Adipocyte (in vitro differentiated cells): ENCODE data around the gene ERC1.
"Not testable (repeated sequence)": the region's sequence is repeated elsewhere in the genome, so short reads cannot be mapped to it uniquely, and the experiment has no call there.

Experiments
- DNase-seq: peaks from one replicate; pipeline ENCODE4 v3.0.0-alpha.2; 2015; ENCODE audit warnings: low read depth
- H3K27me3 ChIP-seq: replicated peaks from 2 replicates; pipeline ENCODE4 v1.7.0; 2013; ENCODE audit warnings: mild to moderate bottlenecking, low read length, moderate library complexity; ENCODE audit not compliant: control insufficient read depth, insufficient read depth
- H3K36me3 ChIP-seq: 2 replicates; pipeline ENCODE4 v1.7.0; 2013; ENCODE audit warnings: low read length, mild to moderate bottlenecking, moderate library complexity; ENCODE audit not compliant: control insufficient read depth, insufficient read depth, severe bottlenecking
- H3K4me1 ChIP-seq: 2 replicates; pipeline ENCODE4 v1.7.0; 2013; ENCODE audit warnings: mild to moderate bottlenecking, low read length, moderate library complexity; ENCODE audit not compliant: control insufficient read depth, insufficient read depth
- H3K4me3 ChIP-seq: 2 replicates; pipeline ENCODE4 v1.7.0; 2013; ENCODE audit warnings: mild to moderate bottlenecking, low read length, moderate library complexity
- H3K9ac ChIP-seq: 2 replicates; pipeline ENCODE4 v1.7.0; 2013; ENCODE audit warnings: mild to moderate bottlenecking, low read length, moderate library complexity
- H3K9me3 ChIP-seq: 2 replicates; pipeline ENCODE4 v1.7.0; 2013; ENCODE audit warnings: mild to moderate bottlenecking, low read length, moderate library complexity; ENCODE audit not compliant: control insufficient read depth

Gene ERC1

GRCh38 chr12:1034751-1035457 is 43.9 kb downstream of the ERC1 start:
- no peak for DNase-seq
- Histone ChIP-seq H3K27me3 (no peaks in the 10 kb centered on the region), H3K4me1 (peaks cover 9% of the 10 kb centered on the region), H3K4me3 (no peak overlapping the region), H3K9ac (no peak overlapping the region), H3K9me3 (no peaks in the 10 kb centered on the region), H3K36me3 (no peaks in the 10 kb centered on the region)

DNA sequence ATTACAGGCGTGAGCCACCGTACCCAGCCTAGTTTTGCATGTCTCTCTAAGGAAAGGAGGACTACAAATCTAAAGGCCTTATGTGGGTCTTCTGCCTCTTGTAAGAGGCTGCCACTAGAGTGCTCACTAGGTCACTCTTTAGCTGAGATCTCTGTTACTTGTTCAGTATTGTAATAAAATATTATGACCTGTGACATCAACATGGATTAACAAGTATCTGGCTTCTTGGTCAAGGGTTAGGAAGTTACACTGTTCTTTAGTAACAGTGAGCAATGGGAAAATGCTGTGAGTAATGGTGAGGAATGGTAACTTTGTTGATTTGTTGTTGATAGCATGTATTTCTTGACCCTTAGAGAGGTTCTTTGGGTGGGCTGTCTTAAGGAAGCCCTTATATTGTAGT is 50.5 kb downstream of the ERC1 start:
- H3K36me3 ChIP-seq = no peaks in the 10 kb centered on the region
- no peak for DNase-seq
- no peak overlapping the region for H3K9ac ChIP-seq
- no peaks in the 10 kb centered on the region for H3K9me3 ChIP-seq
- no peak overlapping the region for H3K4me3 ChIP-seq
- peaks cover 35% of the 10 kb centered on the region for H3K4me1 ChIP-seq
- no peaks in the 10 kb centered on the region for H3K27me3 ChIP-seq

- no peaks in the 10 kb centered on the region for H3K36me3 ChIP-seq
- no peaks in the 10 kb centered on the region for H3K27me3 ChIP-seq
- DNase-seq = no peak
- H3K4me1 ChIP-seq = peaks cover 32% of the 10 kb centered on the region
- H3K9me3 ChIP-seq = no peaks in the 10 kb centered on the region
- peak overlapping the region; percentile 48 for H3K4me3 ChIP-seq
- no peak overlapping the region for H3K9ac ChIP-seq
These were observed 53.2 kb downstream of the ERC1 start for GRCh38 chr12:1044199-1044598.

DNA sequence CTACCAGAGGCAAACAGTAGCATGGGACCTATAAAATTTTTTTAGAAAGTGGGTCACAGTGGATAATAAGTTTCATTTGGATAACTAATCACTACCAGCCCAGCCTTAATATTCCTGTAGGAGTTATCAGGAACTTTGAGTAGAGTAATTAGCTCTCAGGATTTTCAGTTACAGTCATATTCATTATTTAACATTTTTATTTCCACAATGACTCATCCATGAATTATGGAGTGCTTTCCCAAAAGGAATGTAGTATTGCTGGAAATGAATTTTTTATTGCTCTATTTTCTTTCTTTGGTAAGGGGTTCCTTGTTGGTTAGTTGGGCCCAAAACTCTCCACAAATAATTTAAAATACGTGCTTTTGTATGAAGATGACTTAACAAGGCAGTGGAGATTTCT is 53.7 kb downstream of the ERC1 start:
- H3K4me1 ChIP-seq = peaks cover 32% of the 10 kb centered on the region
- peak overlapping the region; percentile 48 for H3K4me3 ChIP-seq
- H3K36me3 ChIP-seq = no peaks in the 10 kb centered on the region
- H3K27me3 ChIP-seq = no peaks in the 10 kb centered on the region
- DNase-seq = peak; percentile 73
- H3K9ac ChIP-seq = no peak overlapping the region
- no peaks in the 10 kb centered on the region for H3K9me3 ChIP-seq

- Histone ChIP-seq H3K9ac (no peak overlapping the region), H3K36me3 (no peaks in the 10 kb centered on the region), H3K4me1 (peaks cover 36% of the 10 kb centered on the region), H3K9me3 (no peaks in the 10 kb centered on the region), H3K4me3 (no peak overlapping the region), H3K27me3 (no peaks in the 10 kb centered on the region)
- no peak for DNase-seq
These were observed 55.7 kb downstream of the ERC1 start for GRCh38 chr12:1046727-1047126.

DNA sequence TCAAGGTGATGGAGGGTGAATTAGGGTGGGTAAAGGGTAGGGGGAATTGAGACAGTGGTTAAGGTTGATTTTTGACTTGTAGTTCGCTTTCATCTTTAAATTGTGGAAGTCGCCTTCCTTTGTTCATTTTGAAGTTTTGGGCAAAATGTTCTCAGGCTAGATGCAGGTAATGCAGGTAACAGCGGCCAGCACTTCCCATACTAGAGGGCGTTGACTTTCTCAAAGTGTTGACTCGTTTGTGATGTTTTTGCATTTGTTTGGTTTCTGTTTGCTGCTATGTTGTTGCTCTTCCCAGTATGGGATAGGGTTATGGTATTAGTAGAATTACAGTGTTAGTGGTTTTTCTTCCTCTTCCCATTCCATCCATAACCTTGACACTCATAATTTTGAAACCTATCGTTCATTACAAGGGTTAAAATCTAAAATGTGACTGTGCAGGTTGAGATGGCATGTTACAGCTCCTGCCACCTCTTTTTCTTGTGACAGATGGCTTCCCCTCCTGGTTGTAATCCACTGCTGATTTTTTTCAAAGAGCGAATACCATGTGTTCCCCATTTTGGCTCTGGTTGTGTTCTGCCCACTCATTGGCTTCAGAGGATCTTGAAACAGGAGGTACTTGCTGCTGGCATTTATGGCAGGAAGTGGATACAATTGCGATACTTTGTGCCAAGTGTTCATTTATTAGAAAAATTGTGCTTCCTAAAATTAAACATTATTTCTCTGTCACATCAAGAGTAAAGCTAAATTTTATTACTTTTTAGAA is 57.1 kb downstream of the ERC1 start:
- no peak overlapping the region for H3K9ac ChIP-seq
- H3K27me3 ChIP-seq = no peaks in the 10 kb centered on the region
- DNase-seq = no peak
- no peaks in the 10 kb centered on the region for H3K9me3 ChIP-seq
- H3K4me1 ChIP-seq = peaks cover 33% of the 10 kb centered on the region
- H3K4me3 ChIP-seq = no peak overlapping the region
- no peaks in the 10 kb centered on the region for H3K36me3 ChIP-seq

GRCh38 chr12:1050059-1050707 is 59.2 kb downstream of the ERC1 start:
- Histone ChIP-seq H3K4me3 (no peak overlapping the region), H3K9ac (no peak overlapping the region), H3K4me1 (peaks cover 36% of the 10 kb centered on the region), H3K9me3 (no peaks in the 10 kb centered on the region), H3K36me3 (no peaks in the 10 kb centered on the region), H3K27me3 (no peaks in the 10 kb centered on the region)
- no peak for DNase-seq

- H3K4me3 ChIP-seq, DNase-seq, H3K9me3 ChIP-seq: not testable (repeated sequence)
These were observed 60.6 kb downstream of the ERC1 start for GRCh38 chr12:1051672-1052071.

DNA sequence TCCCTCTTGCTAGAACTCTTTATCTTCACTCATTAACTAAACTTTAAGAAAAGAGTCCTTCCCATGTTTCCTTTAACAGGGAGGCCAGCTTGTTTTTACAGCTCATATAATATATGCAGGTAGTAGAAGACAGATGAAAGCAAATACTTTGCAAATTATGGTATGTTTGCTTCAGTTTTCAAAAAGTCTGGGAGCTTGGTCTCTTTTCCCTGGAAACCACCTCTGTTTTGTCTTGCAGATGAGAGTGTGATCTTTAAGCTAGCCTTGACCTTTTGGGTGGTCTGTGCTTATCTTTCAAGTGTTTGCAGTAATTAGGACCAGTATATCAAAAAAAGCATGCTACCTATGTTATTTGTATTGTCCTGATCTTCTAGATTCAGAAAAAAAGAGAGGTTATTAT is 62.7 kb downstream of the ERC1 start:
- no peak overlapping the region for H3K4me3 ChIP-seq
- H3K27me3 ChIP-seq = no peaks in the 10 kb centered on the region
- no peaks in the 10 kb centered on the region for H3K36me3 ChIP-seq
- DNase-seq = no peak
- no peak overlapping the region for H3K9ac ChIP-seq
- peaks cover 5% of the 10 kb centered on the region for H3K9me3 ChIP-seq
- peaks cover 32% of the 10 kb centered on the region for H3K4me1 ChIP-seq

More at GRCh38 chr12:1051672-1052071, 60.6 kb downstream of the ERC1 start:
- H3K9ac ChIP-seq, H3K36me3 ChIP-seq, H3K27me3 ChIP-seq: not testable (repeated sequence)
- peaks cover 35% of the 10 kb centered on the region for H3K4me1 ChIP-seq

DNA sequence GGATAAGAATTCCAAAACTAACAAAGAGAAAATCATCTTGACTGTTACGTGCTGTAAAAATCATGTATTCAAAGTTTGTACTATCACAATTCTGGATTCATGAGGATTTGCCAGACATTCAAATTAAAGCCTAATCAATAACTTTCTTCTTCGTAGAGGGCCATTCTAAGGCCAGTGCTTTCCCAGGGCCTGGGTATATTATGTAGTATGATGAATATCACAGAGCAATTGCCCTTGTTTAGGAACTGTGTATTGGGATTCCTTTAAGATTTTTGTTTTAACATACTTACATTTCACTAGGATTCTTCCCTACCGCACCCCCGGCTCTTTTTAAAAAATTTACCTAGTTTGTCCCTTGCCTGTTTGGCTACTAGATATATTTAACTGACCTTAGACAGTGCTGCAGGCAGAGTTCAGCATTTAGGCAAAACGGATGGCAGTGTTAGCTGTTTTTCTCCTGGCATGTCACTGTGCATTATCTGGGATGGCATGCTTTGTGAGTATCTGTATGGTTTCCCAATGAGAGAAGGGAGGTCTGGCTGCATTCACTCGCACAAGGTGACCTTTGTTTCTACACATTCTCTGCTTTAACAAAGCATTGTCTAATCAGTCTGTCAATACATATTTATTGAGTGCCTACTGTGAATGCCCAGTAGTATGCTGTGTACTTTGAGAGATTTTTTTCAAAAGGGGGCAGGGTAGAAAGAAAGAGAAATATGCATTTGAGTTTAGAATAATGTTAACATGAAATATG is 63.3 kb downstream of the ERC1 start:
- H3K27me3 ChIP-seq = no peaks in the 10 kb centered on the region
- no peak overlapping the region for H3K4me3 ChIP-seq
- H3K4me1 ChIP-seq = peaks cover 36% of the 10 kb centered on the region
- H3K36me3 ChIP-seq = no peaks in the 10 kb centered on the region
- H3K9ac ChIP-seq = peak overlapping the region; percentile 0
- DNase-seq = peak; percentile 24
- peaks cover 6% of the 10 kb centered on the region for H3K9me3 ChIP-seq

DNA sequence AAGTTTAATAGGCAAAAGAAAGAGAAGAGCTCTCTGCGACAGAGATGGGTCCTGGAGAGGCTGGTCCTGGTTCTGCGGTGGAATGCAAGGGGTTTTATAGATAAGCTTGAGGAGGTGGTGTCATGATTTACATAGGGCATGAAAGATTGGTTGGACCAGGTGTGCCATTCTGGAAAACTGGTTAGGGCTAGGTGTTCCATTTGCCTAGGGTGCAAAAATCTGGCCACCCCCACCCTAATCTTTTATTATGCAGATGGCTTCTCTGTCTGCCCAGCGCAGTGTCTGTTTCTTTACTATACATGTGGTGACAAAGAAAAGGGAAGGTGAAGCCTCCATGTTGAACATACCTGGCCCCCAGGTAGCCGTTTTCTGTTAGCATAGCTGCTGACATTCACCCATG is 65.4 kb downstream of the ERC1 start:
- peaks cover 33% of the 10 kb centered on the region for H3K4me1 ChIP-seq
- H3K9ac ChIP-seq = no peak overlapping the region
- no peaks in the 10 kb centered on the region for H3K27me3 ChIP-seq
- no peak for DNase-seq
- H3K4me3 ChIP-seq = no peak overlapping the region
- H3K9me3 ChIP-seq = peaks cover 6% of the 10 kb centered on the region
- no peaks in the 10 kb centered on the region for H3K36me3 ChIP-seq
